CD4-positive, alpha-beta T cell (primary cell): Measurements from ENCODE around the gene ILKAP. TPM values are rescaled to one million over a fixed set of nuclear protein-coding genes. Genes with fewer than 3 reads are reported as not detected.

Experiments used
- ATAC-seq: fragments of 200-7000 bp; cut with Tn5 transposase; one replicate; pipeline ENCODE4 v1.10.0; 2022; ENCODE audit warnings: mild to moderate bottlenecking; ENCODE audit not compliant: poor library complexity
- CTCF ChIA-PET: fragments of 350-600 bp; sonication (Branson Sonifier 250); formaldehyde crosslinking; loops from one replicate; lab custom pipeline; 2021; ENCODE audit warnings: antibody characterized with exemption, inconsistent platforms; lab: Charles Lee
- POLR2A ChIA-PET: fragments of 350-600 bp; sonication (Branson Sonifier 250); formaldehyde crosslinking; loops from one replicate; lab custom pipeline; 2021; ENCODE audit warnings: antibody characterized with exemption, inconsistent platforms; lab: Charles Lee
- DNase-seq, 14 experiments: peaks; one replicate each; pipeline ENCODE4 v3.0.0-alpha.2; 2013 to 2020; ENCODE audit warnings: mixed read lengths in 2 of 14
- H3K27ac ChIP-seq, 2 donors: one replicate each; pipeline versions ENCODE4 v1.5.1 to v1.7.0; 2013; ENCODE audit warnings: low read length in 2 of 2, low read depth in 1 of 2, mild to moderate bottlenecking in 1 of 2
- H3K27me3 ChIP-seq, 2 experiments: 1 replicate in 1 of 2; 2 replicates in 1 of 2; pipeline versions ENCODE4 v1.6.1 to v1.7.0; 2013; ENCODE audit warnings: low read length in 2 of 2, control low read depth in 1 of 2, mild to moderate bottlenecking in 1 of 2, moderate library complexity in 1 of 2; ENCODE audit not compliant: insufficient read depth in 2 of 2, control insufficient read depth in 1 of 2
- H3K36me3 ChIP-seq: one replicate; pipeline ENCODE4 v1.6.1; 2013; ENCODE audit warnings: low read length, control low read depth; ENCODE audit not compliant: insufficient read depth
- H3K4me1 ChIP-seq: one replicate; pipeline ENCODE4 v1.6.1; 2013; ENCODE audit warnings: low read length, control low read depth; ENCODE audit not compliant: insufficient read depth
- H3K4me3 ChIP-seq: one replicate; pipeline ENCODE4 v1.5.1; 2013; ENCODE audit warnings: mild to moderate bottlenecking, low read length, moderate library complexity
- H3K9me3 ChIP-seq, 2 experiments: 1 replicate in 1 of 2; 2 replicates in 1 of 2; pipeline versions ENCODE4 v1.6.1 to v1.7.0; 2013; ENCODE audit warnings: low read length in 2 of 2, mild to moderate bottlenecking in 2 of 2, control low read depth in 1 of 2, moderate library complexity in 1 of 2; ENCODE audit not compliant: control insufficient read depth in 1 of 2, insufficient read depth in 1 of 2
- H3K27ac Mint-ChIP-seq: one replicate; pipeline ENCODE4 v1.8.0; 2020; ENCODE audit warnings: mixed read lengths
- H3K27me3 Mint-ChIP-seq: one replicate; pipeline ENCODE4 v1.8.0; 2021; ENCODE audit warnings: mixed read lengths
- H3K36me3 Mint-ChIP-seq: one replicate; pipeline ENCODE4 v1.8.0; 2021; ENCODE audit warnings: low read depth, mixed read lengths
- H3K4me1 Mint-ChIP-seq: one replicate; pipeline ENCODE4 v1.8.0; 2021; ENCODE audit warnings: low read depth, mixed read lengths
- H3K4me3 Mint-ChIP-seq: one replicate; pipeline ENCODE4 v1.8.0; 2020; ENCODE audit warnings: mild to moderate bottlenecking, mixed read lengths
- H3K9me3 Mint-ChIP-seq: one replicate; pipeline ENCODE4 v1.8.0; 2020; ENCODE audit warnings: mixed read lengths
- intact Hi-C, 2 experiments: fragments of 100-400 bp; cut with DNase I in 1 of 2; cut with micrococcal nuclease in 1 of 2; formaldehyde crosslinking; loops; one replicate each; pipeline versions ENCODE4 v1.15.1 to v1.9.0; 2023 to 2025; cut with DNase I, micrococcal nuclease
- total RNA-seq, 174 experiments: library from RNA in 2 of 174; stranded (reverse) in 2 of 174; gene quantifications; one replicate each; pipeline ENCODE4 v1.2.3 and lab custom pipeline; 2021 to 2026
- TF ChIP-seq, protein P1 (sequence below): fragments of 200-600 bp; IDR thresholded peaks from one replicate; pipeline ENCODE4 v1.8.0; 2022; ENCODE audit warnings: antibody characterized with exemption, mild to moderate bottlenecking

ILKAP gene
- total RNA-seq, 2 experiments from 2014 or later, result 133 to 143 TPM

- no peaks in the 10 kb centered on the region for H3K36me3 ChIP-seq
- Mint-ChIP-seq H3K4me1 (peaks cover 13% of the 10 kb centered on the region), H3K9me3 (no peaks in the 10 kb centered on the region), H3K36me3 (no peaks in the 10 kb centered on the region), H3K27me3 (peaks cover 34% of the 10 kb centered on the region), H3K4me3 (no peak overlapping the region), H3K27ac (no peak overlapping the region)
- no peak overlapping the region for H3K27ac ChIP-seq
- POLR2A ChIA-PET, result no interaction called here
- peaks cover 23 to 29% of the 10 kb centered on the region in 2 experiments for H3K27me3 ChIP-seq
- peaks cover 0 to 11% of the 10 kb centered on the region in 2 experiments for H3K9me3 ChIP-seq
- H3K4me1 ChIP-seq, result peaks cover 18% of the 10 kb centered on the region
- intact Hi-C loops, result no loop called here
- ATAC-seq (no peak), DNase-seq (no peak)
- no peak overlapping the region for H3K4me3 ChIP-seq
- TF ChIP-seq, protein P1, sequence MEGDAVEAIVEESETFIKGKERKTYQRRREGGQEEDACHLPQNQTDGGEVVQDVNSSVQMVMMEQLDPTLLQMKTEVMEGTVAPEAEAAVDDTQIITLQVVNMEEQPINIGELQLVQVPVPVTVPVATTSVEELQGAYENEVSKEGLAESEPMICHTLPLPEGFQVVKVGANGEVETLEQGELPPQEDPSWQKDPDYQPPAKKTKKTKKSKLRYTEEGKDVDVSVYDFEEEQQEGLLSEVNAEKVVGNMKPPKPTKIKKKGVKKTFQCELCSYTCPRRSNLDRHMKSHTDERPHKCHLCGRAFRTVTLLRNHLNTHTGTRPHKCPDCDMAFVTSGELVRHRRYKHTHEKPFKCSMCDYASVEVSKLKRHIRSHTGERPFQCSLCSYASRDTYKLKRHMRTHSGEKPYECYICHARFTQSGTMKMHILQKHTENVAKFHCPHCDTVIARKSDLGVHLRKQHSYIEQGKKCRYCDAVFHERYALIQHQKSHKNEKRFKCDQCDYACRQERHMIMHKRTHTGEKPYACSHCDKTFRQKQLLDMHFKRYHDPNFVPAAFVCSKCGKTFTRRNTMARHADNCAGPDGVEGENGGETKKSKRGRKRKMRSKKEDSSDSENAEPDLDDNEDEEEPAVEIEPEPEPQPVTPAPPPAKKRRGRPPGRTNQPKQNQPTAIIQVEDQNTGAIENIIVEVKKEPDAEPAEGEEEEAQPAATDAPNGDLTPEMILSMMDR, result no peak
- CTCF ChIA-PET, result no interaction called here
Measured at GRCh38 chr2:238157506-238158017, 45.9 kb downstream of the ILKAP start.

GRCh38 chr2:238155761-238156694, 47.5 kb downstream of the ILKAP start:
- no peak overlapping the region for H3K27ac ChIP-seq
- TF ChIP-seq, protein P1, result no peak
- ATAC-seq, result no peak
- H3K4me1 ChIP-seq, result peaks cover 18% of the 10 kb centered on the region
- POLR2A ChIA-PET, result no interaction called here
- intact Hi-C loops, result no loop called here
- no peak for DNase-seq
- H3K9me3 Mint-ChIP-seq, result no peaks in the 10 kb centered on the region
- H3K36me3 ChIP-seq, result no peaks in the 10 kb centered on the region
- peaks cover 20% of the 10 kb centered on the region for H3K27me3 Mint-ChIP-seq
- H3K4me1 Mint-ChIP-seq, result peaks cover 13% of the 10 kb centered on the region
- no peaks in the 10 kb centered on the region for H3K36me3 Mint-ChIP-seq
- peaks cover 19 to 24% of the 10 kb centered on the region in 2 experiments for H3K27me3 ChIP-seq
- H3K4me3 Mint-ChIP-seq, result no peak overlapping the region
- CTCF ChIA-PET, result no interaction called here
- no peak overlapping the region for H3K27ac Mint-ChIP-seq
- H3K4me3 ChIP-seq, result no peak overlapping the region
- peaks cover 0 to 11% of the 10 kb centered on the region in 2 experiments for H3K9me3 ChIP-seq

DNA sequence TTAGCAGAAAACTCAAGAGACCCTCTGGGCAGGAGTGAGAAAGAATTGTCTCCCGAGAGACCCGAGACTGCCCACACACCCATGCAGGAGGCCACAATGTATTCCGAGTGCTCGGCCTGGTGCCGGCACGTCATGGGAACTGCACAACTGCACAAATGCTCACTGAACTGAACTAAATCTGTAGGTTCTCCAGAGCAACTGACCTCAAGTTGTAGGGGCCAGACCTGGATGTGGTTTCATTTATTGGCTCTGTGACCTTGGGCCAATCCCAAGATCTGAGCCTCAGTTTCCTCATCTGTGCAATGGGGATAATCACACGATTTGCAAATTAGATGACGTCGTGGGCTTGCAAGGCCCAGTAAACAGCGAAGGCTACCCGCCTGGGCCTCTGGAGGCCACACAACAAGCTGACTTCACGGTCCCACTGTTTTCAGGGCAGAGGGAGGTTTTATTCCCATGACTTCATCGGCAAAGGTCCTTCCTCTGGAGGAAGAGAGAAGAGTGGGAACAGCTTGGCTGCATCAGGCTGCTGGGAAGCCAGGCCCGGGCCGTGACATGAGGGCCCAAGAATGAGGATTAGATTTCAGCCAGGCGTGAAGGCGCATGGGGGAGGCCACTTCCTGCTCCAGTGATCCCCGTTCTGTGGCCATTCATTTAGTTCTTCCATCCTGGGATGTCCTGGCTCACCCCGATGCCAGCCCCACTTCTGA, 48.3 kb downstream of the ILKAP start:
- Histone ChIP-seq H3K4me3 (no peak overlapping the region), H3K36me3 (no peaks in the 10 kb centered on the region), H3K9me3 (peaks cover 0 to 6% of the 10 kb centered on the region in 2 experiments), H3K4me1 (peaks cover 14% of the 10 kb centered on the region), H3K27ac (no peak overlapping the region), H3K27me3 (peaks cover 11 to 16% of the 10 kb centered on the region in 2 experiments)
- H3K9me3 Mint-ChIP-seq, result no peaks in the 10 kb centered on the region
- H3K27me3 Mint-ChIP-seq, result peaks cover 12% of the 10 kb centered on the region
- H3K4me3 Mint-ChIP-seq, result no peak overlapping the region
- ChIA-PET POLR2A (no interaction called here), CTCF (no interaction called here)
- TF ChIP-seq, protein P1, result no peak
- intact Hi-C loops, result no loop called here
- no peak overlapping the region for H3K27ac Mint-ChIP-seq
- peaks cover 8% of the 10 kb centered on the region for H3K4me1 Mint-ChIP-seq
- H3K36me3 Mint-ChIP-seq, result no peaks in the 10 kb centered on the region
- DNase-seq, result no peak
- no peak for ATAC-seq
